ENCODE measurements around the gene LRMDA.

The LRMDA gene

GRCh38 chr10:75538144-75538543, 106.7 kb downstream of the LRMDA start:
- ChIA-PET POLR2A (no interaction called here), CTCF (no interaction called here)
- DNase-seq (ENCODE audit: extremely low spot score): no peak
- no peak for TF ChIP-seq CTCF (IDR thresholded peaks at IDR 0.05; ENCODE audit: control extremely low read depth, extremely low read depth, low read depth, missing control alignments)

DNA sequence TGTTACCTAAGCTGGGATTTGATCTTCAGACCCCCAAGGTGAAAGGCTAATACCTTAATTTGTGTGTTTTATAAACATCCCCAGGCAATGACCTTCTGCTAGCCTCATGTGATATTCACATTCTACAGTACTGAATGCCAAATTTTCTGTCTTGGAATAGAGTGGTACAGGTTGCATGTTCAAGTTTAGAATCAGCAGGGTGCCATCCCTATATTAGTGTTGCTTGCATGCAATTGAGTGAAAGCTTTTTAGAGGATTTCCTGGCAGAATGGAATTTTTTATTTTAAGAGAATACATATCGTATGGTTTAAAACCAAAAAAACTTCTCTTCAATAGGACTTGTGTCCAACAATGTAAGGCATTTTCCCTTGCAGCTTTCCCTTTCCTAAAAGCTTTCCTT, 107.3 kb downstream of the LRMDA start:
- DNase-seq (ENCODE audit: extremely low spot score): no peak
- ChIA-PET CTCF (no interaction called here), POLR2A (no interaction called here)
- no peak for TF ChIP-seq CTCF (IDR thresholded peaks at IDR 0.05; ENCODE audit: control extremely low read depth, extremely low read depth, low read depth, missing control alignments)

- no peak for DNase-seq (ENCODE audit: extremely low spot score)
- POLR2A ChIA-PET: no interaction called here
- CTCF ChIA-PET: no interaction called here
- no peak for TF ChIP-seq CTCF (IDR thresholded peaks at IDR 0.05; ENCODE audit: control extremely low read depth, extremely low read depth, low read depth, missing control alignments)
Observed at GRCh38 chr10:75540357-75540966, 109.0 kb downstream of the LRMDA start.

DNA sequence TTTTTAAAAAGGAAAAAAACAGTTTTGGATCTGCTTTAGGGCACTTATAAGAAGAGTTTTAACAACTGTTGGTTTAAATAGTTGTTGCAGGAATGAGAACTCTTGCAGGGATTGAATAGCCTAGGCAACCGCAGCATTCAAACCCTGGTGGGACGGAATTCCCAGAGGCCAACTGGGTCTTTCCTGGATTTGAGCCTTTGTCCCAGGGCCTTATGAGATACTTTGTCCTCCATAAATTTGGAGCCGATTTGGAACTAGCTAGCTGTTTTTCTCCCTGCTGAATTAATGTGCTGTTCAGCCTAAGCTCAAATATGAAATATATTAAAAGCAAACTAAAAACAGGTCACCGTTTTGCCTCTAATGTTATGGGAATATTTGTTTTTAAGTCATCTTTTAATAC, 109.6 kb downstream of the LRMDA start:
- no peak for DNase-seq (ENCODE audit: extremely low spot score)
- no peak for TF ChIP-seq CTCF (IDR thresholded peaks at IDR 0.05; ENCODE audit: control extremely low read depth, extremely low read depth, low read depth, missing control alignments)
- POLR2A ChIA-PET: no interaction called here
- CTCF ChIA-PET: no interaction called here

DNA sequence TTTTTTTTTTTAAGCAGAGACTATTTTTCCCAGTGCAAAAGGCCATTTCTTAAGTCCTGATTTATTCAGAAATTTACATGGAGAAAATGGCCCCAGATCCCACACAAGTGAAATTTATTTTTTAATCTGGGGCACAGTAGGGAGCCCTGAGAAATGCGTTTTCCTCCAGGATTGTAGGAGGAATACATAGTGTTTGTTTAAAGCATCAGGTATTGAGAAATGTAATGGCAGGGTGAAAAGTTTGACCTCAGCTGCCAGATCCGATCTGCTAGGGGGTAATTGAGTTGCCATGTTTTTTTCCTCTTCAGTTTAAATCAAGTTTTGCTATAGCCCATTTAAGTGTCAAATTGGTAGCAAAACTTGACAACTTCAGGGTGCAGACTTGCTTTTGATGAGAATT, 110.0 kb downstream of the LRMDA start:
- ChIA-PET CTCF (no interaction called here), POLR2A (no interaction called here)
- DNase-seq (ENCODE audit: extremely low spot score): no peak
- no peak for TF ChIP-seq CTCF (IDR thresholded peaks at IDR 0.05; ENCODE audit: control extremely low read depth, extremely low read depth, low read depth, missing control alignments)

DNA sequence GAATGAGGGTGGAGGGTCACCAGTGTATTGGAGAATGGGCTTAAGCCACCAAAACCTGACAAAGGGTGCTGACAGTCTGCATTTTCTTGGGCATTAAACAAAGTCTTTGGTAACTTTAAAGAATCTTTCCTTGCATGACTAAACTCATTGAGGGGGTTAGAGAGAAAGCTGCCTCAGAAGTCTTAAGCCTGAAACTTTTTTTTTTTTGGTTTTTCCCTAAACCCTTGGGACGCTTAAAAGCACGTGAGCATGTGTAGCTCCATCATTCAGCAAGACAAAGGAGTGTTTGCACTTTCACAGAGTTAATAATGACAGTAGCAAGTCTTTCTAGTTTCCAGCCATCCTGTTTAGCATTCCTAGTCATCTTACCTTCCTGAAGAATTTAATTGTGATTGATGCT, 110.7 kb downstream of the LRMDA start:
- no peak for TF ChIP-seq CTCF (IDR thresholded peaks at IDR 0.05; ENCODE audit: control extremely low read depth, extremely low read depth, low read depth, missing control alignments)
- CTCF ChIA-PET: no interaction called here
- POLR2A ChIA-PET: no interaction called here
- no peak for DNase-seq (ENCODE audit: extremely low spot score)

DNA sequence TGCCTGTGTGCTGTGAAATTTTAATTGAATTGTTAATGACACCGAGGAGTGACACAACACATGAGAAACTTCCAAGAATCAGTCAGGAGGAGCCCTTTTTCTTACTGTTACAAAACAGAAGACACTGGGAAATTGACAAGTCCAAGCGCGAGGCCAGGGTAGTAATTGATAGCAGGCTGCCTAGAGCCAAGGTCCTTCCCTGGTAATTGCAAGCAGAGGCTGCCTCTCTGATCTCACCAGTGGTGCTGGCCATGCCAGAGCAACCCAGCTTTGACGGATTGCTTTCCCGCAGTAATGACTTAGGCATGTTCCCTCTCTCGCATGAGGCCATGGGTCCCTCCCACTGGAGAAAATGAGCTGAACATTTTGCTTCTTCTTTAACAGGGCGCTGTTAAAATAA, 111.5 kb downstream of the LRMDA start:
- POLR2A ChIA-PET: no interaction called here
- TF ChIP-seq CTCF (IDR thresholded peaks at IDR 0.05; ENCODE audit: control extremely low read depth, extremely low read depth, low read depth, missing control alignments): no peak

More for the DNA sequence above, 111.5 kb downstream of the LRMDA start:
- CTCF ChIA-PET: no interaction called here
- no peak for DNase-seq (ENCODE audit: extremely low spot score)

All from GM10248 (cell line).